KMS-11 (cell line): ENCODE results near the gene XPA.

Experiments
- H2AFZ ChIP-seq: fragments of 200-600 bp; sonication (generic); 2 replicates; pipeline ENCODE4 v1.6.1; 2016; ENCODE audit warnings: antibody characterized with exemption, mixed run types, low read depth
- H3K27ac ChIP-seq: fragments of 200-600 bp; sonication (generic); 2 replicates; pipeline ENCODE4 v1.6.1; 2016; ENCODE audit warnings: mild to moderate bottlenecking, mixed run types
- H3K27me3 ChIP-seq: fragments of 200-600 bp; sonication (generic); 2 replicates; pipeline ENCODE4 v1.6.1; 2017; ENCODE audit warnings: mild to moderate bottlenecking, low read depth, mixed run types, moderate library complexity; ENCODE audit not compliant: insufficient read depth
- H3K36me3 ChIP-seq: fragments of 200-600 bp; sonication (generic); 2 replicates; pipeline ENCODE4 v1.6.1; 2017; ENCODE audit warnings: mild to moderate bottlenecking, mixed run types; ENCODE audit not compliant: insufficient read depth
- H3K4me1 ChIP-seq: fragments of 200-600 bp; sonication (generic); 2 replicates; pipeline ENCODE4 v1.6.1; 2016; ENCODE audit warnings: mild to moderate bottlenecking, low read depth, mixed run types; ENCODE audit not compliant: poor library complexity, severe bottlenecking
- H3K4me2 ChIP-seq: fragments of 200-600 bp; sonication (generic); 2 replicates; pipeline ENCODE4 v1.7.0; 2016; ENCODE audit warnings: mild to moderate bottlenecking, mixed run types
- H3K4me3 ChIP-seq: fragments of 200-600 bp; sonication (generic); IDR thresholded peaks from 2 replicates; pipeline ENCODE4 v1.6.1; 2017; ENCODE audit warnings: low read depth, low read length, mixed read lengths; ENCODE audit not compliant: insufficient read depth
- H3K79me2 ChIP-seq: fragments of 200-600 bp; sonication (generic); 2 replicates; pipeline ENCODE4 v1.6.1; 2016; ENCODE audit warnings: low read depth, mixed run types; ENCODE audit not compliant: insufficient read depth
- H3K9ac ChIP-seq: fragments of 200-600 bp; sonication (generic); 2 replicates; pipeline ENCODE4 v1.6.1; 2016; ENCODE audit warnings: mild to moderate bottlenecking, mixed run types
- H4K20me1 ChIP-seq: fragments of 200-600 bp; sonication (generic); 2 replicates; pipeline ENCODE4 v1.6.1; 2016; ENCODE audit warnings: mild to moderate bottlenecking, mixed run types; ENCODE audit not compliant: insufficient read depth
- TF ChIP-seq, protein P1 (sequence below): fragments of 200-600 bp; sonication (generic); conservative IDR thresholded peaks from 2 replicates; pipeline ENCODE4 v1.6.1; 2017; ENCODE audit warnings: low read depth, mild to moderate bottlenecking, antibody characterized with exemption, low read length, moderate library complexity, mixed read lengths

XPA gene

DNA sequence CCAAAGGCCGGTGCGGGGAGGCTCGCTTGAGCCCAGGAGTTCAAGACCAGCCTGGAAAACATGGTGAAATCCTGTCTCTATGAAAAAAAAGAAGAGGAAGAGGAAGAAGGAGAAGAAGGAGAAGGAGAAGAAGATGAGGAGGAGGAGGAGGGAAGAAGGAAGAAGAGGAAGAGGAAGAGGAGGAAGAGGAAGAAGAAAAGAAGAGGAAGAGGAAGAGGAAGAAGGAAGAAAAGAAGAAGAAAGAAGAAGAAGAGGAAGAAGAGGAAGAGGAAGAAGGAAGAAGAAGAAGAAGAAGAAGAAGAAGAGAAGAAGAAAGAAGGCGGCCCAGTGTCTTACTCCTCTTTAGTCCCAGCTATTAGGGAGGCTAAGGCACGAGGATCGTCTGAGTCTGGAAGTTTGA is 44.8 kb upstream of the XPA start:
- TF ChIP-seq, protein P1, sequence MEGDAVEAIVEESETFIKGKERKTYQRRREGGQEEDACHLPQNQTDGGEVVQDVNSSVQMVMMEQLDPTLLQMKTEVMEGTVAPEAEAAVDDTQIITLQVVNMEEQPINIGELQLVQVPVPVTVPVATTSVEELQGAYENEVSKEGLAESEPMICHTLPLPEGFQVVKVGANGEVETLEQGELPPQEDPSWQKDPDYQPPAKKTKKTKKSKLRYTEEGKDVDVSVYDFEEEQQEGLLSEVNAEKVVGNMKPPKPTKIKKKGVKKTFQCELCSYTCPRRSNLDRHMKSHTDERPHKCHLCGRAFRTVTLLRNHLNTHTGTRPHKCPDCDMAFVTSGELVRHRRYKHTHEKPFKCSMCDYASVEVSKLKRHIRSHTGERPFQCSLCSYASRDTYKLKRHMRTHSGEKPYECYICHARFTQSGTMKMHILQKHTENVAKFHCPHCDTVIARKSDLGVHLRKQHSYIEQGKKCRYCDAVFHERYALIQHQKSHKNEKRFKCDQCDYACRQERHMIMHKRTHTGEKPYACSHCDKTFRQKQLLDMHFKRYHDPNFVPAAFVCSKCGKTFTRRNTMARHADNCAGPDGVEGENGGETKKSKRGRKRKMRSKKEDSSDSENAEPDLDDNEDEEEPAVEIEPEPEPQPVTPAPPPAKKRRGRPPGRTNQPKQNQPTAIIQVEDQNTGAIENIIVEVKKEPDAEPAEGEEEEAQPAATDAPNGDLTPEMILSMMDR = no peak
- no peaks in the 10 kb centered on the region for H3K36me3 ChIP-seq
- no peak overlapping the region for H3K4me2 ChIP-seq
- no peaks in the 10 kb centered on the region for H3K27me3 ChIP-seq
- H2AFZ ChIP-seq = no peak overlapping the region
- H3K9ac ChIP-seq = no peak overlapping the region
- no peak overlapping the region for H3K27ac ChIP-seq
- no peaks in the 10 kb centered on the region for H4K20me1 ChIP-seq
- no peaks in the 10 kb centered on the region for H3K4me1 ChIP-seq
- no peak overlapping the region for H3K4me3 ChIP-seq
- H3K79me2 ChIP-seq = no peaks in the 10 kb centered on the region

DNA sequence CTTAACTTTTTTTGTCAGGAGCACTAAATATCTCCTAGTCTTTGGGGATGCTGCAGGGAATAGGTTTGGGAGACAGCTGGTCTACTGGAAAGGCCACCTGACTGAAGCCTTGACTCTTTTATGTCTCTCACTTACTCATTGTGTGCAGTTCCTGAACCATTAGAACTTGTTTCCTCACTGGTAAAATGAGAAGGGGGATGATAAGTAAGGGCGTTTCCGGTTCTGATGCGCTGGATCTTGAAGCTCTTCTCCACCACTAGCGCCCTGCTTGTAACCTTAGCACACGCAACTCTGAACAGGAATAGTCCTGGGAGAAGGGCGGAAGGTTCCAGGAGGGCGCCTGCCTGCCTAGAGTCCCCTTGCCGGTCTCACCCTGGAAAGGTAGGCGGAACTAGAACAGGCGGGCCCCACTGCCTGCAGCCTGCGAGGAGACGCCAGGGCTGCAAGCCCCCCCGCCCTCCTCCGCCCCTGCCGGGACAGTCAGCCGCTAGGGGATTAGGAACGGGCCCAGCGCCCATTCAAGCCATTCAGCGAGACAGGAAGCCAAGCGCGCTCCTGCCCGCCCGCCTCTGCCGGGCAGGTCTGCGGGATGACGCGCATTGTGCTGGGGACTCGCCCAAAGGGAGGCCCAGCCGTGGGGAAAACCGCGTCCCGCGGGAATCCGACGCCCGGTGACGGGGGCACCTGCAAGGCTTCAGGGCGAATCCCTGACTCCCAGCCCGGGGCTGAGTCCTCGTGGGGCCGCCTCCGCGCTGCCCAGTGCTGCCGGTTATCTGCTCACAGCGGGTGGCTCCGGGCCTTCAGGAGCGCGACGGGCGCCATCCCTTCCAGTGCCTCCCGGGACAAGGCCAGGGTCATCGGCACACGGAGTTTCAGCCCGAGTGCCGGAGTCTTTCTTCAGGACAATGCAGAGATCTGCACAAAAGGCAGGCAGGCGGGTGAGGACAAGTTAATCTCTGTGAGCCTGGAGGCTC is 44.0 kb upstream of the XPA start:
- H3K9ac ChIP-seq = no peak overlapping the region
- no peak overlapping the region for H3K27ac ChIP-seq
- H3K4me3 ChIP-seq = no peak overlapping the region
- TF ChIP-seq, protein P1 = no peak
- no peaks in the 10 kb centered on the region for H3K4me1 ChIP-seq
- no peaks in the 10 kb centered on the region for H4K20me1 ChIP-seq
- H3K4me2 ChIP-seq = no peak overlapping the region
- no peak overlapping the region for H2AFZ ChIP-seq
- H3K36me3 ChIP-seq = no peaks in the 10 kb centered on the region
- H3K27me3 ChIP-seq = no peaks in the 10 kb centered on the region
- H3K79me2 ChIP-seq = no peaks in the 10 kb centered on the region

DNA sequence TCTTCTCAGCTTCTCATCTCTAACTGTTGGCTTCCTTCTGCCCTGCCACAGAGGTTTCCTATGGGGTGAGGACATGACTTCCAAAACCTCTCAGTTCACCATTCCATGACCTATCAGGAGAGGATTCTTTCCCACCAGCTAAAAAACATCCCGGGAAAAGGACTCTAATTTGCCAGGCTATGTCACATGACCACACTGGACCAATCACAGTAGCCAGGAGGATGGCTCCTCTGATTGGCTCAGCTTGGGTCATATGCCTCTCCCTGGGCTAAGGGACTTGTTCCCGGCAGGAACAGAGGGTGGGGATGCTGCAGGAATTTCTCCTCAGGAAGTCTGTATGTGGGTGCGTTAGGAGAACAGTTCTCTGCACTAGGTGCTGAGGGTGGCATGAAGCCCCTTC is 40.3 kb upstream of the XPA start:
- Histone ChIP-seq H3K27me3 (no peaks in the 10 kb centered on the region), H2AFZ (no peak overlapping the region), H3K36me3 (no peaks in the 10 kb centered on the region), H3K79me2 (no peaks in the 10 kb centered on the region), H3K4me1 (no peaks in the 10 kb centered on the region), H4K20me1 (no peaks in the 10 kb centered on the region), H3K27ac (no peak overlapping the region), H3K4me2 (no peak overlapping the region), H3K4me3 (no peak overlapping the region), H3K9ac (no peak overlapping the region)
- TF ChIP-seq, protein P1 = no peak

DNA sequence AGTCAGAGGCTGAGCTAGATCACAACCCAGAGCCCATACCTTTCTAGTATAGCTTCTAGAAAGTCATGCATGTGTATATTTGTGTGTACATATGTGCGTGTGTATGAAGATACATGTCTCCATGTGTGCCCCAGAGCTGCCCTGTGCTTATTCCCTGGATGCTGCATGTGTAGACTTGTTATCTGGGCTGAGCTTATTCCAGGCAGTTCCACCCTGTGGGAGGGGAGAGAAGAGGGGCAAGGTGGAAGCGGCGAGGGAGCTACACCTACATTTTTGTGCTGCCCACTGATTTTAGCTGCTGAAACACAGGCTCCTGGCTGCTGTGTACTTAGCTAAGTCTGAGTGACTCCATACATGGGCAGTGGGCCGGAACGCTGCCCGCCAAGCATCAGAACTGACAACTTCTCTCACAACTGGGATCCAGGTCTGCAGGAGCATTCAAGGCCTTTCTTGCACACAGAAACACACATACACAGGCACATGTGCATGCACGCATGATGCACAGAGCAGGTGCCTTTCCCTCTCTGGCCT is 38.0 kb upstream of the XPA start:
- Histone ChIP-seq H3K4me1 (no peaks in the 10 kb centered on the region), H3K4me3 (no peak overlapping the region), H3K79me2 (no peaks in the 10 kb centered on the region), H4K20me1 (no peaks in the 10 kb centered on the region), H3K4me2 (no peak overlapping the region), H3K27ac (no peak overlapping the region), H3K27me3 (no peaks in the 10 kb centered on the region), H3K9ac (no peak overlapping the region), H3K36me3 (no peaks in the 10 kb centered on the region), H2AFZ (no peak overlapping the region)
- TF ChIP-seq, protein P1 = no peak
